Measurements from ENCODE around the gene DDO.

DNA sequence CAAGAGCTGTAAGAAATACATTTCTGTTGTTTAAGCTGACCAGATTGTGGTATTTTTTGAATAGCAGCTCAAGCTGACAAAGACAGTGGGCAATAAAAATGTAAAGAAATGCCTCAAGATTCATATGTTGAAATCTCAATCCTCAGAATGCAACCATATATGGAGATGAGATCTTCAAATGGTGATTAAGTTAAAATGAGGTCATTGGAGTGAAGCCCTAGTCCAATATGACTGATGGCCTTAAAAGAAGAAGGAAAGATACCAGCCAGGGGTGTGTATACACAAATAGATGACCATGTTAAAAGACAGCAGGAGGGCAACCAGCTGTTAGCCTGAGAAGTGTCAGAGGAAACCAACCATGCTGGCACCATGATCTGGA is 7.1 kb upstream of the DDO start:
- TF ChIP-seq EZH2phosphoT487 (IDR thresholded peaks at IDR 0.05; ENCODE audit: insufficient read depth, low read depth) (no peak), EZH2 (IDR thresholded peaks at IDR 0.05; ENCODE audit: insufficient read depth, poor library complexity, severe bottlenecking) (no peak)

Measured in GM23248 (cell line).